Liver (tissue), 9 donors: ENCODE data around the gene INPP4B. TPM values are rescaled to one million over a fixed set of nuclear protein-coding genes. Genes with fewer than 3 reads are reported as not detected.

Experiments
- DNase-seq: peaks from one replicate; pipeline ENCODE4 v3.0.0-alpha.2; 2017; ENCODE audit warnings: low spot score
- H3K27ac ChIP-seq, 2 donors: one replicate each; pipeline ENCODE4 v1.7.0; 2013; ENCODE audit warnings: inconsistent platforms in 2 of 2, low read length in 2 of 2, control low read depth in 1 of 2, low read depth in 1 of 2, mild to moderate bottlenecking in 1 of 2
- H3K27me3 ChIP-seq, 4 donors: one replicate each; pipeline versions ENCODE4 v1.6.1 to v1.7.0; 2013; ENCODE audit warnings: low read length in 3 of 4, inconsistent platforms in 1 of 4, mild to moderate bottlenecking in 1 of 4, moderate library complexity in 1 of 4; ENCODE audit not compliant: control insufficient read depth in 4 of 4, insufficient read depth in 4 of 4
- H3K36me3 ChIP-seq, 4 donors: one replicate each; pipeline versions ENCODE4 v1.6.1 to v1.7.0; 2013; ENCODE audit warnings: low read length in 3 of 4, mild to moderate bottlenecking in 3 of 4, low read depth in 1 of 4, moderate library complexity in 1 of 4; ENCODE audit not compliant: control insufficient read depth in 4 of 4, insufficient read depth in 3 of 4
- H3K4me1 ChIP-seq, 4 donors: one replicate each; pipeline versions ENCODE4 v1.6.1 to v1.7.0; 2013; ENCODE audit warnings: low read length in 3 of 4, mild to moderate bottlenecking in 3 of 4, moderate library complexity in 1 of 4; ENCODE audit not compliant: control insufficient read depth in 4 of 4, insufficient read depth in 4 of 4
- H3K4me3 ChIP-seq, 3 donors: one replicate each; pipeline versions ENCODE4 v1.6.1 to v1.7.0; 2013; ENCODE audit warnings: low read length in 3 of 3, control low read depth in 1 of 3, low read depth in 1 of 3, mild to moderate bottlenecking in 1 of 3
- H3K9ac ChIP-seq, 2 donors: one replicate each; pipeline ENCODE4 v1.7.0; 2013; ENCODE audit warnings: low read length in 2 of 2, mild to moderate bottlenecking in 2 of 2, moderate library complexity in 2 of 2, control low read depth in 1 of 2, low read depth in 1 of 2
- H3K9me3 ChIP-seq, 4 donors: one replicate each; pipeline versions ENCODE4 v1.6.1 to v1.7.0; 2013; ENCODE audit warnings: low read length in 3 of 4; ENCODE audit not compliant: control insufficient read depth in 4 of 4
- EGR1 ChIP-seq, 2 donors: IDR thresholded peaks; 2 replicates each; pipeline ENCODE4 v1.6.1; 2016 to 2018; ENCODE audit warnings: antibody characterized with exemption in 2 of 2, low read depth in 2 of 2
- FOXA1 ChIP-seq: IDR thresholded peaks from 2 replicates; pipeline ENCODE4 v1.6.1; 2016; ENCODE audit warnings: antibody characterized with exemption
- FOXA2 ChIP-seq: IDR thresholded peaks from 2 replicates; pipeline ENCODE4 v1.6.1; 2016; ENCODE audit warnings: antibody characterized with exemption
- GABPA ChIP-seq, 2 donors: IDR thresholded peaks in 1 of 2; conservative IDR thresholded peaks in 1 of 2; 2 replicates each; pipeline ENCODE4 v1.6.1; 2016; ENCODE audit warnings: antibody characterized with exemption in 2 of 2, mild to moderate bottlenecking in 1 of 2, moderate library complexity in 1 of 2
- HNF4A ChIP-seq, 2 donors: conservative IDR thresholded peaks; 2 replicates each; pipeline ENCODE4 v1.6.1; 2016; ENCODE audit warnings: antibody characterized with exemption in 2 of 2, mild to moderate bottlenecking in 2 of 2
- HNF4G ChIP-seq: IDR thresholded peaks from 2 replicates; pipeline ENCODE4 v1.6.1; 2016; ENCODE audit warnings: antibody characterized with exemption
- JUND ChIP-seq, 2 donors: IDR thresholded peaks; 2 replicates each; pipeline ENCODE4 v1.6.1; 2016; ENCODE audit warnings: antibody characterized with exemption in 2 of 2
- NR2F2 ChIP-seq: IDR thresholded peaks from 2 replicates; pipeline ENCODE4 v1.6.1; 2016; ENCODE audit warnings: antibody characterized with exemption
- RAD21 ChIP-seq, 2 donors: IDR thresholded peaks; 2 replicates each; pipeline ENCODE4 v1.6.1; 2016; ENCODE audit warnings: antibody characterized with exemption in 2 of 2, mild to moderate bottlenecking in 2 of 2
- SP1 ChIP-seq: IDR thresholded peaks from 2 replicates; pipeline ENCODE4 v1.6.1; 2018; ENCODE audit warnings: antibody characterized with exemption, mild to moderate bottlenecking
- TAF1 ChIP-seq: conservative IDR thresholded peaks from 2 replicates; pipeline ENCODE4 v1.6.1; 2016; ENCODE audit warnings: antibody characterized with exemption, mild to moderate bottlenecking
- YY1 ChIP-seq: IDR thresholded peaks from 2 replicates; pipeline ENCODE4 v1.6.1; 2016; ENCODE audit warnings: antibody characterized with exemption, mild to moderate bottlenecking
- WGBS: extraction: QIAGEN DNeasy Blood & Tissue Kit; methylation state at CpG from one replicate; pipeline ENCODE4 v1.1.7; 2013; 5-methylcytosine and 5-hydroxymethylcytosine counted together
- polyA plus RNA-seq, 2 donors: library from polyadenylated mRNA; stranded (reverse) in 1 of 2; unstranded in 1 of 2; fragments of 200-250 nt in 1 of 2; fragments of >200 nt in 1 of 2; fragmentation: Nextera tagmentation in 1 of 2; extraction: Ambion mirVana in 1 of 2; gene quantifications; one replicate each; pipeline versions ENCODE4 v1.2.1 to v1.2.3, GENCODE V29; 2013 to 2015
- total RNA-seq, 2 donors: library from RNA; depleted of rRNA; stranded (reverse); fragments of >200 nt; gene quantifications; one replicate each; pipeline ENCODE4 v1.2.3, GENCODE V29; 2014
- TF ChIP-seq, protein P1 (sequence below): IDR thresholded peaks from 2 replicates; pipeline ENCODE4 v1.6.1; 2016; ENCODE audit warnings: antibody characterized with exemption
- TF ChIP-seq, protein P2 (sequence below): IDR thresholded peaks from 2 replicates; pipeline ENCODE4 v1.6.1; 2016; ENCODE audit warnings: antibody characterized with exemption
- TF ChIP-seq, protein P3 (sequence below): IDR thresholded peaks from 2 replicates; pipeline ENCODE4 v1.6.1; 2016; ENCODE audit warnings: antibody characterized with exemption
- TF ChIP-seq, protein P4 (sequence below): IDR thresholded peaks from 2 replicates; pipeline ENCODE4 v1.6.1; 2016; ENCODE audit warnings: antibody characterized with exemption, mild to moderate bottlenecking
- TF ChIP-seq, protein P5 (sequence below): fragments of 150-350 bp; IDR thresholded peaks from 2 replicates; pipeline ENCODE4 v1.5.1; 2017; ENCODE audit warnings: improper control_type of control experiment, low read depth, low read length; ENCODE audit not compliant: missing input control
- donor health status: healthy.
- donor health status: healthy.
- donor health status: healthy.
- donor health status: healthy.
- donor health status: healthy.

INPP4B gene
- total and polyA plus RNA-seq, 4 donors = 0.43 to 2.8 (median 1.6) TPM

DNA sequence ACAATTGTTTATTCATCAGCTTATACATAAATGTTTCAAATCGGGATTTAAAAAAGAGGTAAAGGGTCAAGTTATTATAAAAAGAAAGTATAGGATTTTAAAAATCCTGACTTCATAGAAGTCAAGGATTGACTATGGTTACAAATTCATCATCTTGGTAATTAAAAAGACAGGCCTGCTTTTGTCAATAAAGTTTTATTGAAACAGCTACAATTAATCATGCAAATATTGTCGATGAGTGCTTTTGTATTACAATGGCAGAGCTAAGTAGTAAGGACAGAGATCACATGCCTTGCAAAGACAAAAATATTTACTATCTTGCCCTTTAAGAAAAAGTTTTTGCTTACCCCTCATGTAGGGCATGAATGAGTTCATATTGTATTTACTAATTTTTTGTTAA is 614.3 kb downstream of the INPP4B start:
- Histone ChIP-seq H3K27ac (no peak overlapping the region), H3K9ac (no peak overlapping the region), H3K4me1 (no peaks in the 10 kb centered on the region), H3K9me3 (no peaks in the 10 kb centered on the region), H3K27me3 (no peaks in the 10 kb centered on the region), H3K4me3 (no peak overlapping the region), H3K36me3 (no peaks in the 10 kb centered on the region)
- 84% methylated on average over 2 of the region's 2 CpGs for WGBS
- no peak for DNase-seq
- no peak for TF ChIP-seq JUND (IDR thresholded peaks at IDR 0.05)
- TF ChIP-seq, protein P1, sequence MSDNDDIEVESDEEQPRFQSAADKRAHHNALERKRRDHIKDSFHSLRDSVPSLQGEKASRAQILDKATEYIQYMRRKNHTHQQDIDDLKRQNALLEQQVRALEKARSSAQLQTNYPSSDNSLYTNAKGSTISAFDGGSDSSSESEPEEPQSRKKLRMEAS = no peak
- TF ChIP-seq, protein P2, sequence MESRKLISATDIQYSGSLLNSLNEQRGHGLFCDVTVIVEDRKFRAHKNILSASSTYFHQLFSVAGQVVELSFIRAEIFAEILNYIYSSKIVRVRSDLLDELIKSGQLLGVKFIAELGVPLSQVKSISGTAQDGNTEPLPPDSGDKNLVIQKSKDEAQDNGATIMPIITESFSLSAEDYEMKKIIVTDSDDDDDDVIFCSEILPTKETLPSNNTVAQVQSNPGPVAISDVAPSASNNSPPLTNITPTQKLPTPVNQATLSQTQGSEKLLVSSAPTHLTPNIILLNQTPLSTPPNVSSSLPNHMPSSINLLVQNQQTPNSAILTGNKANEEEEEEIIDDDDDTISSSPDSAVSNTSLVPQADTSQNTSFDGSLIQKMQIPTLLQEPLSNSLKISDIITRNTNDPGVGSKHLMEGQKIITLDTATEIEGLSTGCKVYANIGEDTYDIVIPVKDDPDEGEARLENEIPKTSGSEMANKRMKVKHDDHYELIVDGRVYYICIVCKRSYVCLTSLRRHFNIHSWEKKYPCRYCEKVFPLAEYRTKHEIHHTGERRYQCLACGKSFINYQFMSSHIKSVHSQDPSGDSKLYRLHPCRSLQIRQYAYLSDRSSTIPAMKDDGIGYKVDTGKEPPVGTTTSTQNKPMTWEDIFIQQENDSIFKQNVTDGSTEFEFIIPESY = no peak
- TF ChIP-seq RAD21 (IDR thresholded peaks at IDR 0.05) = no peak
- TF ChIP-seq TAF1 = no peak
- no peak for TF ChIP-seq SP1

DNA sequence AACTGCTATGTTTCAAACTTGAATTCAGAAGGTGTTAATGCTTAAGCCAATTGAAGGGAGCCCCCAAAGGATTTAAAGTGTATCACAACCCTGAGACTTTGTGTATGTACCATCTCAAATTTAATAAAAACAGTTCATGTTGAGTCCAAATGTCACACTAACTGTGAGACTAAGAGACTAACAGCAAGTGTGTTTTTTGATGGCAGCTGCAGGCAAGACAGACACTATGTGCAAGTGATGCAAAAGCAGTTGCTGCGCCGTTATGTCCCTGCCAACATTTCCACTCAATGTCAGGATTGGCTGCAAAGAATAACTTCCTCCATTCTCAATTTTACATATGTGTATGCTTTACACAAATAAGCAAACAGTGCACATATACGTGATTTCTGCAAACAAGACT is 615.1 kb downstream of the INPP4B start:
- Histone ChIP-seq H3K27me3 (no peaks in the 10 kb centered on the region), H3K9ac (no peak overlapping the region), H3K9me3 (no peaks in the 10 kb centered on the region), H3K4me3 (no peak overlapping the region), H3K4me1 (no peaks in the 10 kb centered on the region), H3K27ac (no peak overlapping the region), H3K36me3 (no peaks in the 10 kb centered on the region)
- WGBS = 89% methylated on average over 3 of the region's 3 CpGs
- TF ChIP-seq, protein P3, sequence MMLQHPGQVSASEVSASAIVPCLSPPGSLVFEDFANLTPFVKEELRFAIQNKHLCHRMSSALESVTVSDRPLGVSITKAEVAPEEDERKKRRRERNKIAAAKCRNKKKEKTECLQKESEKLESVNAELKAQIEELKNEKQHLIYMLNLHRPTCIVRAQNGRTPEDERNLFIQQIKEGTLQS = no peak
- TF ChIP-seq, protein P2 = no peak
- TF ChIP-seq FOXA1 = no peak
- TF ChIP-seq HNF4G = no peak
- TF ChIP-seq GABPA (IDR thresholded peaks at IDR 0.05 in 1 of 2, conservative IDR thresholded peaks at IDR 0.05 in 1 of 2) = no peak
- no peak for TF ChIP-seq NR2F2
- no peak for TF ChIP-seq HNF4A (conservative IDR thresholded peaks at IDR 0.05)
- no peak for TF ChIP-seq JUND (IDR thresholded peaks at IDR 0.05)
- no peak for TF ChIP-seq YY1
- no peak for TF ChIP-seq RAD21 (IDR thresholded peaks at IDR 0.05)
- TF ChIP-seq TAF1 = no peak
- DNase-seq = no peak

DNA sequence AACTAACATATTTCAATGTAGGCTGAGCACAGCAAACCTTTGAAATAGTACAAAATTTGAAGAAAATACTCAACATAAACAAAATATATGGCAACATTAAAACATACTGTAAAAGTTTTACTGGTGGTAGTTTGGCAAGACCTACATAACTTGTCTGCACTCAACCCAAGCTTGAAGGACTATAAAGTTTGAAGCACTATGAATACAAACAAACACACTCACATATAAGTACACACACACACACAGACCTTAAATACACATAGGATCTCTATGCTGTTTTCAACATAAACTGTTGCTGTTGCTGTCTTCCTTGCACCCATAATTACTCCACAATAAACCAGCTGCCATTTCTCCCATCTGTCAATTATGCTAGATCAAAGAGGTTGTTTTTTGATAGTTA is 620.1 kb downstream of the INPP4B start:
- peaks cover 0 to 1% (median 0%) of the 10 kb centered on the region in 4 donors for H3K4me1 ChIP-seq
- no peak overlapping the region for H3K27ac ChIP-seq
- no peak overlapping the region for H3K4me3 ChIP-seq
- no peaks in the 10 kb centered on the region for H3K36me3 ChIP-seq
- H3K9ac ChIP-seq = no peak overlapping the region
- H3K9me3 ChIP-seq = no peaks in the 10 kb centered on the region
- no peaks in the 10 kb centered on the region for H3K27me3 ChIP-seq
- DNase-seq = no peak
- TF ChIP-seq RAD21 (IDR thresholded peaks at IDR 0.05) = no peak
- TF ChIP-seq, protein P4, sequence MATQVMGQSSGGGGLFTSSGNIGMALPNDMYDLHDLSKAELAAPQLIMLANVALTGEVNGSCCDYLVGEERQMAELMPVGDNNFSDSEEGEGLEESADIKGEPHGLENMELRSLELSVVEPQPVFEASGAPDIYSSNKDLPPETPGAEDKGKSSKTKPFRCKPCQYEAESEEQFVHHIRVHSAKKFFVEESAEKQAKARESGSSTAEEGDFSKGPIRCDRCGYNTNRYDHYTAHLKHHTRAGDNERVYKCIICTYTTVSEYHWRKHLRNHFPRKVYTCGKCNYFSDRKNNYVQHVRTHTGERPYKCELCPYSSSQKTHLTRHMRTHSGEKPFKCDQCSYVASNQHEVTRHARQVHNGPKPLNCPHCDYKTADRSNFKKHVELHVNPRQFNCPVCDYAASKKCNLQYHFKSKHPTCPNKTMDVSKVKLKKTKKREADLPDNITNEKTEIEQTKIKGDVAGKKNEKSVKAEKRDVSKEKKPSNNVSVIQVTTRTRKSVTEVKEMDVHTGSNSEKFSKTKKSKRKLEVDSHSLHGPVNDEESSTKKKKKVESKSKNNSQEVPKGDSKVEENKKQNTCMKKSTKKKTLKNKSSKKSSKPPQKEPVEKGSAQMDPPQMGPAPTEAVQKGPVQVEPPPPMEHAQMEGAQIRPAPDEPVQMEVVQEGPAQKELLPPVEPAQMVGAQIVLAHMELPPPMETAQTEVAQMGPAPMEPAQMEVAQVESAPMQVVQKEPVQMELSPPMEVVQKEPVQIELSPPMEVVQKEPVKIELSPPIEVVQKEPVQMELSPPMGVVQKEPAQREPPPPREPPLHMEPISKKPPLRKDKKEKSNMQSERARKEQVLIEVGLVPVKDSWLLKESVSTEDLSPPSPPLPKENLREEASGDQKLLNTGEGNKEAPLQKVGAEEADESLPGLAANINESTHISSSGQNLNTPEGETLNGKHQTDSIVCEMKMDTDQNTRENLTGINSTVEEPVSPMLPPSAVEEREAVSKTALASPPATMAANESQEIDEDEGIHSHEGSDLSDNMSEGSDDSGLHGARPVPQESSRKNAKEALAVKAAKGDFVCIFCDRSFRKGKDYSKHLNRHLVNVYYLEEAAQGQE = no peak
- TF ChIP-seq HNF4A (conservative IDR thresholded peaks at IDR 0.05) = no peak
- no peak for TF ChIP-seq FOXA1
- TF ChIP-seq YY1 = no peak
- no peak for TF ChIP-seq EGR1 (IDR thresholded peaks at IDR 0.05; ENCODE audit: low read depth in 2 of 2)
- TF ChIP-seq, protein P5, sequence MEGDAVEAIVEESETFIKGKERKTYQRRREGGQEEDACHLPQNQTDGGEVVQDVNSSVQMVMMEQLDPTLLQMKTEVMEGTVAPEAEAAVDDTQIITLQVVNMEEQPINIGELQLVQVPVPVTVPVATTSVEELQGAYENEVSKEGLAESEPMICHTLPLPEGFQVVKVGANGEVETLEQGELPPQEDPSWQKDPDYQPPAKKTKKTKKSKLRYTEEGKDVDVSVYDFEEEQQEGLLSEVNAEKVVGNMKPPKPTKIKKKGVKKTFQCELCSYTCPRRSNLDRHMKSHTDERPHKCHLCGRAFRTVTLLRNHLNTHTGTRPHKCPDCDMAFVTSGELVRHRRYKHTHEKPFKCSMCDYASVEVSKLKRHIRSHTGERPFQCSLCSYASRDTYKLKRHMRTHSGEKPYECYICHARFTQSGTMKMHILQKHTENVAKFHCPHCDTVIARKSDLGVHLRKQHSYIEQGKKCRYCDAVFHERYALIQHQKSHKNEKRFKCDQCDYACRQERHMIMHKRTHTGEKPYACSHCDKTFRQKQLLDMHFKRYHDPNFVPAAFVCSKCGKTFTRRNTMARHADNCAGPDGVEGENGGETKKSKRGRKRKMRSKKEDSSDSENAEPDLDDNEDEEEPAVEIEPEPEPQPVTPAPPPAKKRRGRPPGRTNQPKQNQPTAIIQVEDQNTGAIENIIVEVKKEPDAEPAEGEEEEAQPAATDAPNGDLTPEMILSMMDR = no peak
- no peak for TF ChIP-seq FOXA2
- TF ChIP-seq, protein P1 = no peak
- no peak for TF ChIP-seq TAF1
- no peak for TF ChIP-seq HNF4G
- TF ChIP-seq GABPA (IDR thresholded peaks at IDR 0.05 in 1 of 2, conservative IDR thresholded peaks at IDR 0.05 in 1 of 2) = no peak
